AG09309 (cell line): Measurements from ENCODE around the gene PACS2.

Experiments used
- DNase-seq: peaks from one replicate; pipeline ENCODE4 v3.0.0-alpha.2; 2010; ENCODE audit warnings: low read depth
- H3K4me3 ChIP-seq: 2 replicates; pipeline ENCODE4 v1.5.1; 2011; ENCODE audit warnings: mild to moderate bottlenecking, low read depth, low read length, moderate library complexity; ENCODE audit not compliant: control insufficient read depth
- CTCF ChIP-seq: IDR thresholded peaks from 2 replicates; pipeline ENCODE4 v1.5.1; 2011; ENCODE audit warnings: mild to moderate bottlenecking, low read depth, low read length, inconsistent platforms; ENCODE audit not compliant: insufficient read depth, control insufficient read depth; ENCODE audit errors: missing control alignments

PACS2 gene

GRCh38 chr14:105384605-105385321, 70.2 kb downstream of the PACS2 start:
- no peak for DNase-seq
- no peak overlapping the region for H3K4me3 ChIP-seq
- no peak for TF ChIP-seq CTCF

- DNase-seq: no peak
- no peak overlapping the region for H3K4me3 ChIP-seq
- no peak for TF ChIP-seq CTCF
Observed at GRCh38 chr14:105385322-105385637, 70.7 kb downstream of the PACS2 start.

GRCh38 chr14:105385698-105386365, 71.3 kb downstream of the PACS2 start:
- no peak for DNase-seq
- no peak for TF ChIP-seq CTCF
- no peak overlapping the region for H3K4me3 ChIP-seq

- TF ChIP-seq CTCF: no peak
- no peak for DNase-seq
- no peak overlapping the region for H3K4me3 ChIP-seq
Observed at GRCh38 chr14:105386581-105387529, 72.3 kb downstream of the PACS2 start.

GRCh38 chr14:105387530-105387922, 73.0 kb downstream of the PACS2 start:
- DNase-seq: no peak
- TF ChIP-seq CTCF: no peak

GRCh38 chr14:105388110-105388951, 73.8 kb downstream of the PACS2 start:
- no peak for DNase-seq
- H3K4me3 ChIP-seq: no peak overlapping the region
- TF ChIP-seq CTCF: no peak

More at GRCh38 chr14:105387530-105387922, 73.0 kb downstream of the PACS2 start:
- no peak overlapping the region for H3K4me3 ChIP-seq
